HuH-7.5 (cell line): ENCODE measurements around the gene PRPSAP1.
"Not testable (repeated sequence)": the region's sequence is repeated elsewhere in the genome, so short reads cannot be mapped to it uniquely, and the experiment has no call there.

Experiments
- DNase-seq: peaks from one replicate; pipeline ENCODE4 v3.0.0; 2011; ENCODE audit warnings: low spot score

PRPSAP1 gene

DNA sequence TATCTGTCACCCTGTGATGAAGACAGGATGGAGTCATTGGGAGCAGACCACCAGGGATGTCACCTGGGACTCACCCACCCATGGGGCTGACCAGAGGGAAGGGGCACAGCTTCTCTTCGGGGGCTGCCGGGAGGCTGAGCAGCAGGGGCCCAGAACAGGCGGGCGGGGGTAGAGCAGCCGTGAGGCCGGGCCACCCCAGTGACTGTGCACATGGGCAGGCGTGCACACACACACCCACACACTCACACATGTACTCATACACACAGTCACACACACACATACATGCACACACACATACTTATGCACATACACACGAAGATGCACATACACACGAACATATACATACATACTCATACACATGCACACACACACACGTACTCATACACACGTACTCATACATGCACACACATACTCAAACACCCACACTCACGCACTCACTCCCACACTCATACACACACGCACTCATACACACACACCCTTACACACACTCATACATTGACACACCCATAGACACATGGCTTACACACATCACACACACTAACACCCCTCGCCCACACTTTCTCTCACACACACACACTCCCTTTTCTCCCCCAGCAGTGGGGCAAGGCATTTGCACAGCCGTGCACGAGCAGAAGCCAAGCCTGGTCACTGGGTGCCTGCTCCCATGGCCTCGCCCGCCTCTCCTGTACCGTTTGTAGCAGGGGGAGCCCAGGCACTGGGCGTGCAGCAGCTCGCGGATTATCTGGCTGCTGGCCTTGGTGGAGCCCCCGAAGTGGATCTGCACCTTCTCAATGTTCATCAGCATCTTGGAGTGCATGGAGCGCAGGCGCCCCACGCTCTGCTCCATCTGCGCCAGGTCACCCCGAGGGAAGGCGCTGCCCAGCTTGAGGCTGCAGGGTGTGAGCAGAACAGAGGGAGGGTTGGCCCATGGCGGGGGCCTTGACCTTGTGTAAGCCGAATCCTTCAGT, 76.1 kb downstream of the PRPSAP1 start:
- no peak for DNase-seq

DNA sequence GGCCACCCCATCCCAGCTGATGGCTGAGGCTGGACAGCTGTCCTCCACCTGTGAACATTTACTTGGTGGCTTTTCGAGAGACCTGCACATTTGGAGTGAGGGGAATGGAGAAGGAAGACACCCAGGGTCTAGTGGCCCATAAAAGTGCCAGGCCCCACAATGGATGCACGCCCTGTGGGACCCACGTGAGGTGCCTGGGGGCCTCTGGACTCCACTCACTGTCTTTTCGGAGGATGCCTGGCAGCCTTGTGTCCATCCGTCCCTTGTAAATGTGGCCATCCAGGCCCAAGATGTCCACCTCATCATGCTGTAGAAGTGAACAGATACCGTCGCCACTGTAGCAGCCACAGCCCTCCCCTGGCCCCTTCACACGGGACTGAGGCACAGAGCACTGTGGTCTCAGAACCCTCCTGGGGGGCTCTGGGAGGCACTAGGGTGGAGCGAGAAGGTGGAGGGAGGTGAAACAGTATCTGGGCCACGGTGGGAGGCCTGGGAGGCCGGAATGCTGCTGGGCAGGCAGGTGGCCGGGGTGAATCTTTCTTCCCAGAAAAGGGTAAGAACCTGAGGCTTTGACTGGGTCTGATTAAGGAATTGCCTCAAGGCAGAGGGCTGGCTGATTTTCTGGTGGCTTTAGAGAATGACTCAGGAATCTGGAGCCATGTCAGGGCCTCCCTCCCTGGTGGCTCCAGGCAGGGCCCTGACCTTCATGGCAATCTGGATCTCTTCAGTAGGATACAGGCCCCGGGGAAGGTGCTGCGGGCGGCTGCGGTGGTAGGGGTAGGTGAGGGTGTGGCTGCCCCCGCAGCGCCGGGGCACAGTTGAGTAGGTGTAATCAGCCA, 77.0 kb downstream of the PRPSAP1 start:
- DNase-seq, result peak; percentile 16

DNA sequence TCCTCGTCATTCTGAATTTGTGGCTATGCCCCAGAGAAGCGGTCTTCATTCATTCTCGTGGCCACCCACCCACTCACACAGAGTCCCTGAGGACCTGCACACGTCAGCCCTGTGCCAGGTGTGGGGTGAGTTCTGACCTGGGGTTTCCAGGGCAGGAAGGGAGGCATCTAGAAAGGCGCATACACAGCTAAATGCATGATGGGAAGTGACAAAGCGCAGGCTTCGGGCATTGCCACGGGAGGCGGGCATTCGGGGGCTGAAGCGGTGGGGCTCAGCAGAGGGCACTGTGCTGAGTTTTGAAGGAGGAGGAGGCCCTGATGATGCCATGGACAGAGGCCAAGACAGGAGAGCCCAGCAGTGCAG, 77.7 kb downstream of the PRPSAP1 start:
- DNase-seq, result no peak

DNA sequence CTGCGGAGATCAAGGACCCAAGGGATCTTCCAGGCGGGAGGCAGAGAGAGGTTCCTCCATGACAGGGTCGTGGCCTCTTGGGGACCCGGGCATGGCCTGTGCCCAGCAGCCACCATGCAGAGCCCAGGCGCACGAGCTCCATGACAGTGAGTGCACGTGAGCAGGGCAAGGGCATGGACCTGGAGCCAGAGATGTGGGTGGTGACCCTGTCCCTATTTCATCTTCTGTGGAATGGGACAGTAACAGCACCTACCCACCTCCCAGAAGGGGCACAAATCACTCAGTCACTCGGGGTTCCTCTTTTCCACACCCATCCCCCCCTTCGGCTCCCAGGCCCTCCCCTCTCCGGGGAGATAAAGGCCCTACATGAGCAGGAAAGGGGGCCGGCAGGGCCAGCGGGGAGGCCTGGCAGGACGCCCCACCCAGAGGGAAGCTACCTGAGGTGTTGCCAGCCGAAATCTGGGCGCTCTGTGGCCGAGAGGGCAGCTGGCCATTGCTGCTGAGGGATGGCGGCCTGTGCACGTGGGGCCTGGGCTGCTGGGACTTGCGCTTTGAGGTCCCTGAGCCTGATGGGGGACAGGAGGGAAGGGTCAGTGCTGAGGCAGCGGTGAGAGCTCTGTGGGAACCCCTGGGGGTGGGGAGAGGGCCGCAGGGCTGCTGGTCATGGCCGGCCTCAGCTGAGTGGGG, 78.2 kb downstream of the PRPSAP1 start:
- no peak for DNase-seq

DNA sequence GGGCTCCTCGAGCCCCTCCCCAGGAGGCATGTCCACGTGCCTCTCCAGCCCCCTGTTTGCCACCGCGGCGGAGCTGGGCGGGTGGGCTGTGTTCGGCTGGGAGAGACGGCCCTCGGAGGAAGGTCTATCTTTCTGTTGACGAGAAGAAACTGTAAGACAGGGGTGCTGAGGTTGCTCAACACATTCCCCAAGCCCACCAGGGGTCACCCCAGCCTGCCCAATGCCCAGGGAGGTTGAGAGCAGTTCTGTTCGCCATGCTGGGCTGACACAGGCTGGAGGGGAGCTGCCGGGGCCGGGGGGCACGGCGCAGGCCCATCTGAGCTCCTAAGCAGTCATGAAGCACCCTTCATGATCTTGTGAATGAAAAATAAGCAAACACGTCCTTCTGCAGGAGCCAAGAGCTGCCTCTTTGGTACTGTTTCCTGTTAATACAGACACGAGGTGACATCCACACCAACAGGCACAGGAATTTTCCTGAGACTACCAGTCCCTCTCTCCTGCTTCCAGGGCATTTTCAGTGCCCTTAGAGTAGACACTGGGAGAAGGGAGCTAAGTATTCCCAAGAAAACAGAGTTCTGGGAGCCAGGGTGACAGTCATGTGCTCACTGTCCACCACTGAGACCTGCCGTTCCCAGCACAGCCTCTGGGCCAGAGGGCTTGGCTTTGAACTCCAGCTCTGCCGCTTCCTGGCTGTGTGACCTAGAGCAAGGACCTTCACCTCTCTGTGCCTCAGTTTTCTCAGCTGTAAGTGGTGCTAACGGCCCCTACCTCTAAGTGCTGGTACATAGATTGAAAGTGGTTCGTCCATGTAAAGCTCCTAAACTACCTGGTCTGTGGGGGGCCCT, 79.4 kb downstream of the PRPSAP1 start:
- no peak for DNase-seq

DNA sequence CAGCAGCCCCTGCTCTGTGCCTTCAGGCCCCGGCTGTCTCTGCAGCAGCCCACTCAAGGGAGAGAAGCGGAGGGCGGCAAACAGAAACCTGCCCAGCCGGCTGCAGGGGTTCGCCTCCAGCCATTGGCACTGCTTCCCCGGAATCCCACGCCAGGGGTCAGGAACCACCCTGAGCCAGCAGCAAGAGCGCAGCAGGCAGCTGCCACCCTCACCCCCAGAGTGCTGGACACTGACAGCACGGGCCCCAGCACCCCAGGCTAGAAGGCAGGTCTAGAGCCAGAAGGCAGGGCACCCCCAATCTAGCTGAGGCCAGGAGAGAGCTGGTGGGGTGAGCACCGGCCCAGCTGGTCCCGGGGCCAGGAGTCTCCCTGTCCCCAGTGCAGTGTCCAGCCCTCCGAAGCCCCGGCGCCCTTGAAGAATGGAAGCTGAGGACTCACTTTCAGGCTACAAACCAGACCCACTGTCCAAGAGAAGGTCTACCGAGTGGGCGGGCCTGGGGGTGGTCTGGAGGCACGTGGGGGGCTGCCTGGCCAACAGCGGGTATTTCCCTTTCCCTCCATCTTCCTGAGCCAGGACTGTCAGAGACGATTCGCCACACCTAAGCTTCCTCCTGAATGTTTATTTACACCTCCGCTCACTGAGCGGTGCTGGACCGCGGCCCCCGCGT, 80.1 kb downstream of the PRPSAP1 start:
- no peak for DNase-seq

DNA sequence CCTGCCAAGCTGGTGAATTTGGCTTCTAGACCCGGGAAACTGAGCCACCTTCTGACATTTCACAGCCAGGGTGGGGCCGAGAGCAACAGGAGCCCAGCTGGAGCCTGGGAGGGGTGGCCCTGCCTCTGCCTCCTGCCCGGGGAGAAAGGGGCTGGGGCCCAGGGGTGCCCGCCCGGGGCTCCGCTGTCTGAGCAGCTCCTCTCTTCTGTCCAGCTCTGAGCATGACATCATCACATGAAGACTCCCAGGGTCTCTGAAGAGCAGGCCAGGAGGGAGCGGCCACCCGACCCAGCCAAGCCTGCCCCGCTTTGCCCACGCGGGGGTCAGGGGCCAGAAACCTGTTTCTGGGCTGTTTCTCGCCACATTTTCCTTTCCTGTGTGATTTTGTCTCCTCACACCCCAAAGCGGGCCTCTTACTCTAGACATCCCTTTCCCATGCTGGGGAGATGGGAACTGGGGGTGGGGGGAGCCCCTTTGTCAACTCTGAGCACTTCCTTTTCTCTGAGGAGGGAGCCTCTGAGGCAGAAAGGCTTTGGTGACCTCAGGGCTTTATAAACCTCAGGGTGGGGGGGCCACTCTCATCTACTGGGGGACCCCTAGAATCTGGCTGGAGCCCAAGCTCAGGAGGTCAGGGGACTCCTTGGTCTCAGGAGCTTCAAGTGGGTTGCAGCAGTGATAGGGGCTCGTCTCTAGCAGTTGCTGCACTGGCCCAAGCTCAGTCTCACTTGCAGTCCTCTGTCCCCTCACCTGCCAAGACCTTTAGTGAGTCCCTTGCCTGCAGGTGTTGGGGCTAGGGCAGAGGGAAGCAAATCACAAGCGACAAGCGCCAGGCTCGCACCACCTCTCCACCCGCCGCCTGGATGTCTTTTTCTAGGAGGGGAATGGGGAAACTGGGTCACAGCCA, 80.9 kb downstream of the PRPSAP1 start:
- DNase-seq, result no peak

DNA sequence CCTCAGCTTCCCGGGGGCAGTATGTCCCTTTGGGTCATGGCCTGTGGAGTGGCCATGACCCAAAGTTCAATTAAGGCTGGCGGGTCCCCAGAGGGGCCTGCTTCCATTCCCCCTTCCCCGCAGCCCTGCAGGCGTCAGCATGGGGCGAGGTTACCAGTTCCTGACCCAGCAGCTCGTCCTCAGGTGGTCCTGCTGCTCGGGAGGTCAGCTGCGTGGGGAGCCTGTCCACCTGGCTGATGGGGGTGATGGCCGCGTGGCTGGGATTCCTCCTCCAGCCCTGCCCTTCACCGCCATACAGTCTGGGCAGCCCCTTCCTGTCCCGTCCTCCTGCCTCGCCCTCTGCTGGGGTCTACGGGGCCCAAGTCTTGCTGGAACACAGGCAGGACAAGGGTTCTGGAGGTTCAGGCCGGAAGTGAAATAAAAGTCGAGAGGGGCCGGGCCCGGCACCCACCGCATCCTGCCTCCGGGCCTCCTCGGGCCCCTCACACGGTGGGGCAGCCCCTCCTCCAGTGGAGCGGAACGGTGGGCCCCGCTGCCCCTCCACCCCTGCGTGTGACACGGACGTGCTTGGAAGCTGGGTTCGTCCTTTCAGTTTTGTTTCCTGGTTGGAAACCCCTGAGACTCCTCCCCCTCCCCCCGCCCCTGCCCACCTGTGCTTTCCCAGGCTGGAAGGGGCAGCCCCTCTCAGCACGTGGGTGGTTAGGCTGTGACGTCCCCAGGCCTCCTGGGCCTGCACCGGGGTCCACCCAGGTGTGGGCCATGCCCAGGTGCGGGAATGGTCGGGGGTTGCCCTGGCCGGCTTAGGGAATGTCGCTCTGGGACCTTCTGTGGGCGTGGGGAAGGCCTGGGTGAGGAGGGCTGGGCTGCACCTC, 81.8 kb downstream of the PRPSAP1 start:
- DNase-seq, result no peak

DNA sequence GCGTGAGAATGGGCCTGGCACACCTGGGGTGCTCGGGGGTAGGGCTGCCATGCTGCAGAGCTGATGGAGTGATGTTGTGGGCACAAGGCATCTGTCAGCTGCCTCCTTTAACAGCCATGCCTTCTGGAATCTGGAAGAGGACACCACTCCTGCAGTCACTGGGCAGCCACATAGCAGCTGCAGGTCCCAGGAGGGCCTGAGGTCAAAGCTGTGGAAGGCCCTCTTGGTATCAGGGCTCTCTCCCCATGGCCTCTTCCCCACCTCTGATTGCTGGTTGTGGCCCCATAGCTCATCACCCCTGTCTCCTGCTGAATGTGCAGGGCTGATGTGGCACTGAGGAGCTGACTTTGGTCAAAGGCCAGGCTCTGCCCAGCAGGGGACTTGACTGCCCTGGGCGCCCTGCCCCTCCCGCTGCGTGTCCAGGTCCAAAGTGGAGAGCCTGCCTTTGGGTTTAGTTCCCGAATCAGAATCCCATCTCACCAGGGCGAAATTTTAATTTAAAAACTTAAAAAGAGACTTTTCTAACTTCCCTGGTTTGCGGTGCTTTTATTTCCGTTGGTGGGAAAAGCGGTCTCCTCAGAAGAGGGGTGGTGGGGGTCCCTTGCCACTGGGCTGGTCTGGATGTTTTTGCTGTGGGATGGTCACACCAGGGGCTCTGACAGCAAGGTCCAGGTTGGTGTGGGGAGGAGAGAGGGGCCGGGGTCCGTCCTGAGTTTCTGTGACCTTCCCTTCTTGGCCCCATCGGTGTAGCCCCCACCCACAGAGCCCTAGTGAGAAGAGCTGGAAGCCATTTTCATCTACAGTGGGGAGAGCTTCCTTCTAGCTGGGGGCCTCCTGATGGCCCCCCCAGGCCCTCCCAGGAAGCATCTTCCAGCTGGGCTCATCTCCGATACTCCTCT, 82.7 kb downstream of the PRPSAP1 start:
- DNase-seq, result peak; percentile 5

DNA sequence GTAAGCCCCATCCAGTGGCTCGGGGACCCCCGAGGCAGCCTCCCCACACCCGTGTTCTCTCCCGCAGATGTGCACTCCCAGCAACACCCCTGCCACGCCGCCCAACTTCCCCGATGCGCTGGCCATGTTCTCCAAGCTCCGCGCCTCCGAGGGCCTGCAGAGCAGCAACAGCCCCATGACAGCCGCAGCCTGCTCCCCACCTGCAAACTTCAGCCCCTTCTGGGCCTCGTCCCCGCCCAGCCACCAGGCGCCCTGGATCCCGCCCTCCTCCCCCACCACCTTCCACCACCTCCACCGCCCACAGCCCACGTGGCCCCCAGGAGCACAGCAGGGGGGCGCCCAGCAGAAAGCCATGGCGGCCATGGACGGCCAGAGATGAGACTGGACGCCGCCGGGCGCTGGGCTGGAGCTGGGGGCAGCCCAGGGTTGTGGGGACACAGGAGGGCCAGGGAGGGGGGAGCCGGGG, 83.6 kb downstream of the PRPSAP1 start:
- no peak for DNase-seq

DNA sequence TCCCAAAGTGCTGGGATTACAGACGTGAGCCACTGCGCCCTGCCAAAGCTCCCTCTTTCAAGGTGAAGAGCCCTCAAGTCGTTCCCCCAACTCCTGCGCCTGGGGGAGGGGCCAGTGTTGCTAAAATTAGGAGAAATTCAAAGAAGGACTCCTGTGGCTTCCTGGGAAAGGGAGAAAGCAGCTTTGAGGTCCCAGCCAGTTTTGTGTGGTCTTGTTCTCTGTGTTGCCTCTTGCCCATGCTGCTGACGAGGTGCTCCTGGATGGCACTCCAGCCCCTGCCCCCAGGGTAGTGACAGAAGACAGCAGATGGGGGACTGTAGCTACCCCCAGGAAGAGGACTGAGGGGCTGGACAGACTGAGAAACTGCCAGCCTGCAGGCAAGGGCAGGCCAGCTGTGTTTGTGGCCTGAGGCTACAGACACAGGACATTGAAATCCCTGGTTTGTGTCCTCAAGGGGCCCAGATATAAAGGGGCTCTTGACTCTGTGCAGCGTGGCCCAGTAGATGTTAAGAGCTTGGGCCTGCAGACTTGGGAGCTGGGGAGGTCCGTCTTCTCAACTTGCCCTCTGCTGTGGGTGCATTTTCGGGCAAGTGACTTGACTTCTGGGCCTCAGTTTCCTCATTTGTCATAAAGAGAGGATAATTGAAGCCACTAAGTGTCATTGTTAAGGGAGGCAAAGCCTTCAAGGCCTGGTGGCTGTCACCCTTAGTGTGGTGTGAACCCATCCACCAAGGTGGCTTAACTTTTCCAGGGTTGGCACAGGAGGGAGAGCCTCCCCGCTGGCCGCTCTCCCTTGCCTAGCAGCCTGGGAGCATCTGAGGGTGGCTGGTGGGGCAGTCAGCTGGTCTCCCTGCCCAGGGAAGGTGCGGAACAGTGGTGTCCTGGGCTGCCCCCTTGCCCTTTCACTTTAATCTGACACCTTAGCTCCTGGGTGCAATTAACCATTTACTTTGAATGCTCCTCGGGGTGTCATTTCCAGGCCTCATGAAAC, 84.4 kb downstream of the PRPSAP1 start:
- DNase-seq, result peak; percentile 5

DNA sequence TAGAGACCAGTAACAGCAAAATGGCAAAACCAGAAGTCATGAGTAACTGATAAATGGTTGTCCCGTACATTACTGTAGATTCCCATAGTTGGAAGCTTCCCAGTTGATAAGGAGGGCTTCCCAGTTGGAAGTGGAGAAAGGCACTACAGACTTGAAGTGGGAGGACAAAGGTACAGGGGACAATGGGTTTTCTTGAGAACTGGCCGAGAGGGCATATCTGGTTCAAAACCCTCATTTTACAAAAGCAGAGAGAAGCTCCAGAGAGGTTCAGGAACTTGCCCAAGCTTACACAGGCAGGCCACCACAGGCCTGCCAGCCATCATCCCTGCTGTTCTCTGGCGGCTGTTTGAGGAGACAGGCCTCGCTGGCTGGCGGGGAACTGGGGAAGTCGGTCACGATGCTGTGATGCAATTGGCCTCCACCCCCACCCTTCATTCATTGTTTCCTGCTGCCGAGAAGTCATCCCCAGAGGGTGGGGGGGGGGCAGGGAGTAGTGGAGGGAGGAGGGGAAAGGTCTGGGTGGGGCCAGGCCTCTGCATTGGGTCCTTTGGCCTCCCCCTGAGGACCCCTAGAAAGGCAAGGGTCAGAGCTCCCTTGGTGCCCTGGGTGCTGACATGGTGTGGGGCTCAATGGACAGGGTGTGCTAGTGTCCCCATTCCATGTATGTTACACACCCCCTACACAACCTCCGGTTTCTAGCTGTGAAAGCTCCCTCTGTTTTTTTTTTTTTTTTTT, 85.5 kb downstream of the PRPSAP1 start:
- DNase-seq, result peak; percentile 27

DNA sequence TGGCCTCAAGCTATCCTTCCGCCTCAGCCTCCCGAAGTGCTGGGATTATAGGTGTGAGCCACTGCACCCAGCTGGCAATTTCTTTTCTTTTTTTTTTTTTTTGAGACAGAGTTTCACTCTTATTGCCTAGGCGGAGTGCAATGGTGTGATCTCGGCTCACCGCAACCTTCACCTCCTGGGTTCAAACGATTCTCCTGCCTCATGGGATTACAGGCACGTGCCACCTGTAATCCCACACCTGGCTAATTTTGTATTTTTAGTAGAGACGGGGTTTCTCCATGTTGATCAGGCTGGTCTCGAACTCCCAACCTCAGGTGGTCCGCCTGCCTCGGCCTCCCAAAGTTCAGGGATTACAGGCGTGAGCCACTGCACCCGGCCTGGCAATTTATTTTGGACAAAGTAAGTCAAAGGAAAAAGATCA, 86.1 kb downstream of the PRPSAP1 start:
- not testable (repeated sequence) for DNase-seq

DNA sequence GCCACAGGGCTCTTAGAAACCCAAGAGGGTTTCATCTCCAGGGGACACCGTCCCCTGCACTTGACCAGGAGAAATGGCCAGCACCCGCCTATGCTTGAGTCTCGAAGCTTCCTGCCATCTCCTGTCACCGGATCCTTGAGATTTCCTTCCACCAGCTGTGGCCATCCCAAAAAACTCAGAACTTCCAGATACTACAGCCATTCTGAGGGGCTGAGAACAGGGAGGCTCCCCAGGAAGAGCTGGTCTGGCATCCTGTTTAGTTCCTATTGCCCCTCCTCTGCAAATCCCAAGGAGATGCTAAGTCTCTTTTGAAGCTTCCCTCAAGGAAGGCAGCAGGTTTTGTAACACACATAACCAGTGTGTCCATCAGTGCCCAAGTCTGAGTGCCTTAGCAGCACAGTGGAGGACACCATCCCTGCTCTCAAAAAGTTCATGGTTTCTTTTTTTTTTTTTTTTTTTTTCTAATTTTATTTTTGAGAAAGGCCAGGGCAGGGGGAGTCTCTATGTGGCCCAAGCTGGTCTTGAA, 86.6 kb downstream of the PRPSAP1 start:
- DNase-seq, result peak; percentile 4

DNA sequence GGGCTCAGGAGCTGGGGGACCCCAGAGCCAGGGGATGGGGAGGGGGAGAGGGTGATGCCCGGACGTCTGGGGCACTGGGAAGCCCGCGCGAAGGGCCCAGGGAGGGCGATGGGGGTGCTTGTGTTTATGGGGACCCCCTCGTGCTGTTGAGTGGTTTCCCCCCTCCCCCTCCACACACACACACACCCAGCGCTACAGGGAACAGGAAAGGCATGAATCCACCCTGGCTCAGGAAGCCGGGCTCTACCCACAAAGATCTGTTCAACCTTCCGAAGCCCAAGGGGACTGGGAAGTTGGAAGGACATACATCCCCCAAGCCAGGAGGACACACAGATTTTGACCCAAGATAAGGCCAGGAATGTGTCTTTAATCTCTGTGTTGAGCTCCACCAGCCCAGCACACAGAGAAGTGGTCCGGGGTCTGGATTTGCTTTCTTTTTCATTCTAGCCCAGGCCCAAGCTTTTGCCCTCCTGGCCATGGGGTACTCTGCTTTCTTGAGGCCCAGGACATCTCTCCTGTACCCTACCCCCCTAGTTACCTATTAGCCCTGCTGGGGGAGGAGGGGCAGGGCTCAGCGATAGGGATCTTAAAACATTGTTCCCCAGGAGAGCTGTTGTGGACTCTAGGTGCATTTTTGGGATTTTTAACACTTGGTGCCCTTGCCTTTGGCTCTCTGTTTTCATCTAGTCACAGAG, 87.3 kb downstream of the PRPSAP1 start:
- peak; percentile 55 for DNase-seq
